ENCODE data around the gene MYBPHL.
"Not testable (repeated sequence)": the region's sequence is repeated elsewhere in the genome, so short reads cannot be mapped to it uniquely, and the experiment has no call there.

Gene MYBPHL, protein sequence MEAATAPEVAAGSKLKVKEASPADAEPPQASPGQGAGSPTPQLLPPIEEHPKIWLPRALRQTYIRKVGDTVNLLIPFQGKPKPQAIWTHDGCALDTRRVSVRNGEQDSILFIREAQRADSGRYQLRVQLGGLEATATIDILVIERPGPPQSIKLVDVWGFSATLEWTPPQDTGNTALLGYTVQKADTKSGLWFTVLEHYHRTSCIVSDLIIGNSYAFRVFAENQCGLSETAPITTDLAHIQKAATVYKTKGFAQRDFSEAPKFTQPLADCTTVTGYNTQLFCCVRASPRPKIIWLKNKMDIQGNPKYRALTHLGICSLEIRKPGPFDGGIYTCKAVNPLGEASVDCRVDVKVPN

DNA sequence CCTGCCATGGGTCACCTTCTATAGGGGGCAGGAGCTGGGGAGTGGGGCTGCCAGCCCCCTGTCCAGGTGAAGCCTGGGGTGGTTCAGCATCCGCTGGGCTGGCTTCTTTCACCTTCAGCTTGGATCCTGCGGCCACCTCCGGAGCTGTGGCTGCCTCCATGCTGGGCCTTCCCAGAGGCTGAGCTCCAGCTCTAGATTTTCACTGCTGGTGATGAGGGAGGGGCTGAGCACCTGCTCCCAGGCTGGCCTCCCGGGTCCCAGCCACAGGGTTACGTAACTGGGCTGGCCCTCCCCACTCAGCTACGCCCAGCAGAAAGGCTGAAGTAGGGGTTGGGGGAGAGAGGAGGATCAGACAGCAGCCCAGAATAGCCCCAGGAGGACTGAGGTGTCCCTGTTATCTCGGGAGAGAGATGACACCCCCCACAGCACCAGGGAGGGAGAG, at the start of gene MYBPHL:
MYBPHL (minus strand) TSS at position 180 of the 442 bp plus-strand sequence; CDS start at position 160, 20 bp downstream.
- DNase-seq: no peak

DNA sequence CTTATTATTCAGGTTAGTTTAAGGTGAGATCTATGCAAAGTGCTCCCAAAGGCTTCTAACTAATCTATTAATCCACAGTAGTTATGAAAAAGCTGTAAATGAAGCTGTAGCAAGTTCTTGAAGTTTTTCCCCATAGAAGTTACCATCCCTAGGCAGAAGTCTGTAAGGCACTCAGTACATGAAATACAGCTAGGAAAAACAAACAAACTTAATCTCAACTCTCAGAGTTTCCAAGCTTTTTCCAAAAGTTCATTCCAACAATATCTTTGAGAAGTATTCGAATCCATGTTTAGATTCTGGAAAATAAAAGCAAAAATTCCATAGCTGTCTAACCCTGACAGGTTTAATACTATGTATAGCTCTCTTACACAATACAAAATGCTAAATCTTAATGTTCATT, 49.7 kb upstream of the MYBPHL start:
- DNase-seq: no peak

DNA sequence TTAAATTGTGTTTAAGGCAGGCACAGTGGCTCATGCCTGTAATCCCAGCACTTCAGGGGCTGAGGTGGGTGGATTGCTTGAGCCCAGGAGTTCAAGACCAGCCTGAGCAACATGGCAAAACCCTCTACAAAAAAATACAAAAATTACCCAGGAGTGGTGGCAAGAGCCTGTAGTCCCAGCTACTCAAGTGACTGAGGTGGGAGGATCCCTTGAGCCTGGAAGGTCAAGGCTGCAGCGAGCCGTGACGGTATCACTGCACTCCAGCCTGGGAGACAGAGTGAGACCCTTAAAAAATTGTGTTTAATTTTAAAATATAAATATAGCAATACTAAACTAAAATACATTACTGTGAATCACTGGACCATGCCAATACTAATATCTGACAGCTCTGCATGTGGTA, 48.1 kb upstream of the MYBPHL start:
- DNase-seq: no peak

DNA sequence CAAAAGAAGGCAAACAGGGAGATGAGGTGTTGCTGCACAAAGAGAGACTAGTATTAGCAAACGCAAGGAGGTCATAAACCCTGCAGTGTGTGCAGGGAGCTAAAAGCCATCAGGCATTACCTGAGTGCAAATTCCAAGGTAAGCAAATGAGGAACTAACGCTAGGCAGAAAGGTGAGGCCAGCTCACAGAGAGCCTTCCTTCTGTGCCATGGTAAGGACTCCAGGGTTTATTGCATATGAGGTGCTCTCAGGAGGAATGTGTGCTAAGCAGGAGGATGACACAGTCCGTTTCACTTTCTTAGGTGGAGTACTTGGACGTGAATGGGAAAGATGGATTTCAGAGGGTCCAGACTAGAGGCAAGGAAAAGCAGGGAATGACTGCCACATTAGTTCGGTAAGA, 44.6 kb upstream of the MYBPHL start:
- no peak for DNase-seq

DNA sequence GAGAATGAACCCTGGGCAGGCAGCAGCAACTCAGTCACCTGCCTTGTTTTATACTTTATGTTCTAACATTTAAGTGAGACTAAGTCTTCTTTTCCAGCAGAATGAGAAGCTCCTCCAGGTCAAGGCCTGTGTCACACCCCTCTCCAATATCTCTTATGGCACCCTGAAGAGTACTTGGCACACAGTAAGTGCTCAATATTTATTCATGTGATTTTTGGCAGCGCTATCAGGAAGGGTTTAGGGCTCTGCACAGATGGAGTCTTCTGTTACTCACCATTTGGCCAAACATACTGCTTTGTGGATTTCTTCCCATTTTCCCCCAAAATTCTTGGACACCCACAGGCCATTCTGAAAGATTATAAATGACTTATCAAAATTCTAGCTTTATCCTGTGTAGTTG, 43.8 kb upstream of the MYBPHL start:
- no peak for DNase-seq

DNA sequence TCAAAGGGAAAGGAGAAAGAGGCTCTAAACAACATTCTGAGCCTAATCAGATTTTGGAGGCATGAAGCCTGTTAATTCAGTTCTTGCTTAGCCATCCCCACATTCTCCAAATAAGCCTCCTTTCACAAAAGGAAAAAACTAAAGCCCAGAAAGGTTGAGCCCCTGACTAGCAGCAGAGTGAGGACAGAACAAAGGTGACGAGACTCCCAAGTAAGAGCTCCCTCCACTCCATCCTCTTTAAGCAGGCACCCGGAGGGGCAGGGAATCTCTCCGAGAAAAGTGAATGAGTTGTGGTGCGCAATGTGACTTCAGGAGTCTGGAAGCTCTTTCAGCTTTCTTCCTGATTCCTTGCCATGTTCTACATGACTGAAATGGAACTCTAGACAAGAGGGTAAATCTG, 43.4 kb upstream of the MYBPHL start:
- no peak for DNase-seq

DNA sequence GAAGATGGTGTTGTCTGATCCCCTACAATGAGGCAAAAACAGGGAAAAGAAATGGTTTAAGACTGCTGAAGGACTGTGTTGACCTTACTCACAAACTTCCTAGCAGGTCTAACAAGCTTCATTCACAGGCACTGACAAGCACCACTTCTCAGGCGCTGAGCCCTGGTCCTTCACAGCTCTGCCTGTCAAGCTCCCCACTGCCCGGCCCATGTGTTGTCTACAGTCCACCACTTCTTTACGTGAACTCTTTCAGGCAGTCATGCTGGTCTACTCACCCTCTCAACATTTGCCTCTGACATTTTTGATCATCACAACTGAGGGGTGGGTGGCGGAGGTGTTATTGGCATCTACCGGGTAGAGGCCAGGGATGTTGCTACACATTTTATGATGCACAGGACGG, 40.7 kb upstream of the MYBPHL start:
- DNase-seq: no peak

DNA sequence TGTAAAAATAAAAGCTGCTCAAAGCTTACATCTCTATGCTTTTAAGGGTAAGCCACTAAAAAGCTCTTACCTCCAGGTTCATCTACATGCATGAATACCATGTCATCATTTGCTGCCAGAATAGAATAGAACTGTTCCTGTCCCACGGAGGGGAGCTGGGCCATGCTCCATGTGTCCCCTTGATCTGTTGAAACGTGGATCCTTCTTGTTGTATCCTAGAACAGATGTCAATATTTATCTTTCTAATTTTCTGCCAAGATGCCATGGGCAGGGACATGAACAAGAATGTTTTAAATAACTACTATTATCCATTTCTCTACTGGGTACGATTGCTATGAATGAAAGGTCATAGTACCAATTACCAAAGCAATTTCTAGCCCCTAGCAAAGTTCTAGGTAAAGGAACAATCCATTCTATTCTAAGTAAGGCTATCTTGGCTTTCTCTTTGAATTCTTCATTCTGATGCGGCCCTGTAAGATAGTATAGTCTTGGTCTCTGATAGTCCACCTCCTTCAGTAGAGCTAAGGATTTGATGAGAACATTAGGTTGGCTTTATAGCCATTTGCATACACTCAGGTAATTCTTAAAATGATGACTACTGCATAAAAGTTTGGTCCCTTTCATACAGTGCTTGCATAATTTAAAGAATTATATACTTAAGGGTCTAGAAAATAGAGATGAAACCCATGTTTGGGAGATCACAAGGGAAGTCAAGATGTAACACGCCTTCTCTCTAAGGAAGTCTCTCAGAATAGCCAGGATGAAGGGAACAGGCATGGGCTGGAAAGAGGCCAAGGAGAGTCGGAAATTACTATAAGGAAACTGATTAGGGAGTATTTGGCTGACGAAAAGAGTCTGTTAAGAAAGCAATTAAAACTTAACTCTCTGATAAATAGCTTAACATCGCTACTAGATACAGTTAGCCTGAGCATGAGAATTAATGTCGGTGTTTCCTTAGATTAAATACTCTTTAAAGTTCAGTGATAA, 35.4 kb upstream of the MYBPHL start:
- DNase-seq: no peak

DNA sequence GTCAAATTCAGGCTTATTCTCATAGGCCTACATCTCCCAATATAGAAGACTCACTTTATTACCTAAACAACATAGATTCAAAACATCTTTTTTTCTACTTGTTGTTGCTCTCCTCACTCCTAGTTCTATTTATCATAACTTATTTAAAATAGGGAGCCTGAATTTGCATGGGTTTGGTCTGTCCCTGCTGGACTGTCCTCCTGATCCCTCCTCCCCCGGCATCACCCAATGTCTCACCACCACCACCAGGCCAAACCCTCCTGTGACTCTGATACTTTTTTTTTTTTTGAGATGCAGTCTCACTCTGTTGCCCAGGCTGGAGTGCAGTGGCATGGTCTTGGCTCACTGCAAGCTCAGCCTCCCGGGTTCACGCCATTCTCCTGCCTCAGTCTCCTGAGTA, 31.8 kb upstream of the MYBPHL start:
- no peak for DNase-seq

DNA sequence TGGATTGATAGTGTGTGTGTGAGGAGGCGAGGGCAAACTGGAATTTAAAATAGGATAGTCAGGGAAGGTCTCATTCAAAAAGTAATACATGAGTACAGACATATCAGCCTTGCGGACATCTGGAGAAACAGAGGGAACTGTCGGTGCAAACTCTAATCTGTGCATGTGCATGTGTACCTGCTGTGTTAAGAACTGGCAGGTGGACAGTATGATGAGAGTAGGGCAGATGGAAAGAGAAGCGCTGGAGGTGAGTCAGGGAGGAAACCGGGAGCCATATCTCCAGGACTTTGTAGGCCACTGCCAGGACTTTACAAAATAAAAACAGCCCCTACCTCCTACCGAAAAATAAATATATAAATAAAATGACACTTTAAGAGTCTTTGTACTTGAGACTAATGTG, 31.3 kb upstream of the MYBPHL start:
- DNase-seq: no peak

DNA sequence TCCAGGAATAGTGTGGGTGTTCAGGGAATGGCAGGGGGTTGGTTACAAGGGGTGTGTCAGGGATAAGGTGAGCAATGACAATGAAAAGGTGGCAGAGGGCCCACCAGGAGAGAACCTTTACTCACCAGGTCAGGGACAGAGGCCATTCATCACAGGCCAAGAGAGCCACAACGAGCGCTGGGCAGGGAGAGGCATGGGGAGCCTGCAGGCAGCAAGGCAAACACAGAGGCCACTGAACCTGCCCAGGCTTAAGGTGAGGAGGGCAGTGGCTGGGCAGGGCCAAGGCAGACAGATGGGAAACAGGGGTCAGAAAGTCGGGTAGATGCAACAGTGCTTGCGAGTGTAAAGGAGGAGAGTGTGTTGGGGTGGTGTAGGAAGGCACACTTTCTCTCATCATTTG, 28.3 kb upstream of the MYBPHL start:
- DNase-seq: no peak

DNA sequence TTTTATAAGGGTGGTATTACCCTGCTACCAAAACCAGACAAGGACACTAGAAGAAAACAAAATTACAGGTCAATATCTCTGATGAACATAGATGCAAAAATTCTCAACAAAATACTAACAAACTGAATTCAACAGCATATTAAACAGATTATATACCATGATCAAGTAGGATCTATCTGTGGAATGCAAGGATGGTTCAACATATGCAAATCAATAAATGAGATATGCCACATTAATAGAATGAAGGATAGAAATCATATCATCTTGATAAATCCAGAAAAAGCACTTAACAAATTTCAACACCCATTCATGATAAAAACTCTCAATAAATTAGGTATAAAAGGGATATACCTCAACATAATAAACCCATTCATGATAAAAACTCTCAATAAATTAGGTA, 24.3 kb upstream of the MYBPHL start:
- DNase-seq: no peak

DNA sequence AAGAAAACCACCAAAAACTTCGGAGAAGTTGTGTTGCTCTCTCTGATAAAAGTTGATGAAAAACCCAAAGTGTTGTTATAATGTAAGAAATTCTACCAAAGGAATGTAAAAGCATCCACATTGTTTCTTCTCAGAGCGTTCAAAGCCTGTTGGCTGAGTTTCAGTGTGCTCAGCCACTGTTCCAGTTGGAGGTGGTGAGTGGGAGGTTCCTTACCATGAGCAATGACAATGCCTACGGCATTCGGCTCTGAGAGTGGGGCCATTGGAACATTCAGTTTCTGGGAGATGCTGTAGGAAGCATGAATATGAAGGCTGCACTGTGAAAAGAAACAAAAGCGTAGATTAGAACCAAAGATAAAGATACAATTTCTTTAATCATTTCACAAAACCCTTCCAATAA, 20.5 kb upstream of the MYBPHL start:
- DNase-seq: no peak

DNA sequence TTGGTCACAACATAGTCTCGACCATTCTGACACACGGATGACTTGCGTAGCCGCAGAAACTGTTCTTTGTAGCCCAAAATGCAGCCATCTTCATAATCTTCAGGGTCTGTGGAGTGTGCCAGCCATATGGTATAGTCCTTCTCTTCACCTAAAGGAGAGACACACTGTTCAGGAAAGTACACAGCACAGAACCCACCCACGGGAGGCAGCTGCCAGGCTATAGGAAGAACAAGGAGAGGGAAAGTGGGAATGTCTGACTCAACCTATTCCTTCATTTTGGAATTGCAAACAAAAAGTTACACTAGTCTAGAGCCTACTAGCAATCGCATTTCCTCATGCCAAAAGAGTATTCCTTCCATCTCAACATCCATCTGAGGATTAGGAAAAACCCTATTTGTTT, 16.2 kb upstream of the MYBPHL start:
- no peak for DNase-seq

DNA sequence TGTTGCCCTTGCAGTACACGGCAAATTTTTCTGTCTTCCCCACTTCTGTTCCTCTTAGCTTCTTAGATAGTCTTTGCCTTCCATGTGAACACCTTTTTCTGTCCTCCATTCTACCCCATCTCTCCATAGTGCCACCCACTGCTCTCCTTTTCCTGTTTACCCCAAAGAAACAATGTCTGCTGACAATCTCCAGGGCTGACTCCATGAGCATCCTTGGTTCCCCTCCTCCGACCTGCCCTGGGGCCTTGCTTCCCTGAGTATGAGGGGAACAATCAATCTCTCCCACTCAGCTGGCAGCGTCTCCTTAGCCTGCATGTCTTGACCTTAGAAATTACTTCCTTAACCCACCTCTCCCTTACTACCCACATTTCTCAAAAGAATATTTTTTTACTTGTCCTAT, 12.3 kb upstream of the MYBPHL start:
- DNase-seq: no peak

DNA sequence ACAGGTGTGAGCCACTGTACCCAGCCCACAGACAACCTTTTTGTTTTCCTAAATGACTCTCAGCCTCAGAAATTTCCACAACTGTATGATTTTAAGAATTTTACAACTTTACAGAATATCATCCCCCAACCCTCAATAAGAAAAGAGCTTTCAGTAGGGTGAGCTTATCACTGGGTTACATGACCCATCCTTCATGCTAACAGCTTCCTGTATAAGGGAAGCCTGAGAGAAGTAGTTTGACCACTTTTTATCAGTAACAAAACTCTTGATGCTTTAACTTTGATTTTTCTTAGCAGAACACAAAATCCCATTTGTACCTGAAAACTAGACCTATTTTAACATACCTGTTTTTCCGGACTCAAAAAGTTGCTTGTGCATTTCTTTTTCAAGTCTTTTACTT, 9.7 kb upstream of the MYBPHL start:
- no peak for DNase-seq

DNA sequence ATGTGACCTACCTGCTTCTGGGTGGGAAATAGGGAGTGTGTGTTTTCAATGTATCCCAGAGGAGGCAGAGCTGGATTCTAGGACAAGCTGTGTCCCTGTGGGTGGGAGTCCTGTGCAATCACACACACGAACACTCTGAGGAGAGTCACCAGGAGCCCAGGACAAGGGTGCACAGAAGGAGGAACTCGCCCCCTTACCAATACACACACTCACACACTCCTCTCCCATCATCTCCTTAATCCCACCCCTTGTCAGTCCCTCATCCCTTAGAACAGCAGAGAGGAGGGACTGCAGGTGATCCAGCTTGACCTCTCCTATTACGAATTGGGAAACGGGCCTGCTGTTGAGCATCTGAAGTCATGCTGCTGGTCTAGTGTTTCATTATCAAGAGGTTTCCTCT, 8.5 kb upstream of the MYBPHL start:
- DNase-seq: no peak

DNA sequence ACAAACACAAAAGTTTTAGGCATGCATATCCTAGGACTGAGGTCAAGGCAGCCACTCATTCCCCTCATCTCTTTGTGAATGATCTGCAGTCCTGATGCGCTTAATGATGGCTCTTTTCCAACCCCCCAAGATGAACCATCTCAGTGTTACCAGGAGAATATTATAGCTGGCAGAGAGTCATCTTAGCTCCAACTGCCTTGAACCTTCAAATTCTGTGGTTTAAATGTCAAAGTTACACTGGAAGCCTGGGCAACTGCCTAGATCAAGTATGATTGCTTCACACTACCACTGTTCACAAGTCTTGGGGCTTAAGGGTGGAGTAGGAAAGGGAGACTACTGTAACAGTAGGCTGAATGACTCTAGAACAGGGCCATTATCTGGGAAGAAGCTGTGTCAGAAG, 8.0 kb upstream of the MYBPHL start:
- DNase-seq: no peak

DNA sequence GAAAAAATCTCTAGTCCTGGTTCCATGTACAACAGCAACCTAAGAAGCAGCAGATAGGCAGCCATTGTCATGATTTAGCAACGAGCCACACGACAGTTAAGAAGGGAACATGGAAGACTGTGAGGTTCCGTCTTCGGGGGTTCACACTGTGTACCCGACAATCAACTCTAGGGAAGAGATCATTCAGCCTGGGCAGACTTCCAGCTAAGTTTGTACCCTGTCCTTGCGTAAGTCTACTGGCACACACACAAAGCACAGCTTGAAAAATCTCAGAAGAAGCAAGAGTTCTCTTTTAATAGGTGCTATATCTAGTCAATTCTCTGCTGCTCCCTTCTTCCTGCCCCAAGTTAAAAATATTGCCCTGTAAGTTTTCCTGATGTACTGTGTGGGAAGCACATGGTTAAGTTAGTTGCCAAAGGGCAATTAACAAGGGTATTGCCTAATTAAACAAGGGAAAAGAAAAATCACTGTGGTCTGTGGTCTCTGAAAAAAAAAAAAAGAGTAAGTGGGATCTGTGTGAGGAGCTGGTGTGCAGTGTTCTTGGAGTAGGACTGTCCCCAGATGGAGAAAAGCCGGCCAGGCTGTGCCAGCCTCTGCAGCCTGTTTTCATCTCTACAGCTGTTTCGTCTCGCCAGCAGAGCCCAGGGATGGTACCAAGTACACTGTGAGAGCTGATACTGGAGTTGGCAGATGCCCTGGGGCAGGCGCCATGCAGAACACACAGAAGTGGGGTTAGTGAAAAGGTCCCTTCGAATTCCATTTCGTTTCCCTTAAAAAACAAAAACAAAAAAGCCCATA, 6.4 kb upstream of the MYBPHL start:
- no peak for DNase-seq

DNA sequence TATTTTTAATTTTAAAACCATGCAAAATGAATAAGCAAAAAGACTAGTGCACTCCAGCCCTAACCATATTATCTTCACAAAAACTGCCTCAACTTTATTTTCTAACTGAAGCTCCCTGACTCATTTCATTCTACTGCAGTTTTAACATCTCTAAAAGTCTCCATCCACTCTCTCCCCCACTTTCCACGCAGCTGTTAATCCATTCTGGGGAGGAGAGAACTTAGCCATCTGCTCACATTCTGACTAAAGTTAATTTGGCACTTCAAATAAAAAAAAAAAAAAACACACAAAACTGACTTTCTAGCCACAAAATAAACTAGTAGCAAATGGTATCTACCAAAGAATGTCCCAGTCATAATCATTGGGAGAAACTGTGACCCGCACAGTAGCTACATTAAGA, 5.4 kb upstream of the MYBPHL start:
- no peak for DNase-seq

DNA sequence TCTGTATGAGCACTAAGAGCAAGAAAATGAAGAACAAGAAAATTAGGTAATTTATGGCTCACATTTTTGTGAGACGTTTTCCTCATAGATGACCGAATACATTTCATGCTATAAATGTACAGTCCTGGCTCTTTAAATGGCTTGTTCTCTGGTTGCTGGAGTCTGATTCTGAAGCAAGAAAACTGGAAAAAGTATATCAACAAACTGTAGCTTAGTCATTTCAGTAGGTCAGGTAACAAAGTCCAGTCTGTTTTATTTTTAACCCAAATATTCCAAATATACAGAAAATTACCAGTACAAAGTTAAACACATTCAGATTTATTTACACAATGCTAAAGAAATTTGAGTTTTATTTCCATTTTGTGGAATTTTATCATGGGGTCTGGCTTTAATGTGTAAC, 2.5 kb upstream of the MYBPHL start:
- DNase-seq: no peak

DNA sequence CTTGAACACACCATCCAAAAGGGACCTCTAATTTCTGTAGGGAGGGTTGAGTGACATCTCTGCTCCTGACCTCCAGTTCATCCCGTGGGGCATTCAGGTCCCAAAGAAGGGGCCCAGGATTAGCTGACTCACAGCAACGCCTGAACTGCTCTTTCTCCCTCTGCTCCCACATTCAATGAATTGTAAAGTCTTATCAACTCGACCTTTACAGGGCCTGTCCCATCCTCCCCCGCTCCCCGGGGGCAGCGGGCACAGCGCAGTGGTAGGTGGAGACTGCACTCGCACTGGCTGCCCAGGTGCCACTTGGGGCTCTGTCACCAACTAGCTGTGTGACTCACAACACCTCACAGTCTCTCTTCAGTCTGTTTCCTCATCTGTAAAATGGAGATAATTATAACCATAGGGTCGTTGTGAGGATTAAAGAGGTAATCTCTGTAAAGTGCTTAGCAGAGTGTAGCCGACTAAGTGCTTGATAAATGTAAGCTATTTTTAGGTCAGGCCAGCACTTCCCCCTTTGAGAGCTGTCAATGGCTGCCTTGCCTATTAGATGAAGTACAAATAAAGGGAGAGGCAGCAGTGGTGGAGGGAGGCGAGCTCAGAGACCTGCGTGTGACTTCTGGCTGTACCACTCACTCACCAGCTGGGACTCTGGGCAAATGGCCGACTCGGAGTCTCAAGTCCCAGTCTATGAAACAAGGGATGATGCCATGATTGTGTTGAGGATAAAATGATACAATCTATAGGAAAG, 637 bp upstream of the MYBPHL start:
- no peak for DNase-seq

DNA sequence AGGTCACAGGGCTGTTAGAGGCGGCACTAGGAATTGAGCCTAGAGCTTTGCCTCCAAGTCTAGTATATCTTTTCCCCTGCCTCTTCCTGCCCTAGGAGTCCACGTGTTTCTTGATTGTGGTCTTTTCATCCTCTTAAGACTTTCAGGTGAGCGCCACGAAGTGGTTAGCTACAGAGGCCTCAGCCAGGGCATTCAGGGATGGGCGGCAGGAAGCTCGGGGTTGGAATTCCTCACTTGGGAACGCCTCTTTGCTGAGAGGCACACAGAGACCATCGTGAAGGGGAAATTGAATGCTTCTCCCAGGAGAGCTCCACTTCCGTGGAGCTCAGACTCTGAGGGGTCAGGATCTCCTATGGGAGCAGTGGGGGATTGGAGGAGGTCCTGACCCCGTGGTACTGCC, 820 bp downstream of the MYBPHL start:
- DNase-seq: not testable (repeated sequence)

Measured in stimulated activated CD4-positive, alpha-beta T cell treated with anti-CD3 and anti-CD28 coated beads, Interleukin-4, amount 100 ng/mL, for 1 hour (primary cell).